ENCODE data around the gene ZNF784. TPM values are rescaled to one million over a fixed set of nuclear protein-coding genes. Genes with fewer than 3 reads are reported as not detected.

Gene ZNF784
- total RNA-seq, 3 donors from 2014 or later: 2.6 to 6.7 (median 4.9) TPM

DNA sequence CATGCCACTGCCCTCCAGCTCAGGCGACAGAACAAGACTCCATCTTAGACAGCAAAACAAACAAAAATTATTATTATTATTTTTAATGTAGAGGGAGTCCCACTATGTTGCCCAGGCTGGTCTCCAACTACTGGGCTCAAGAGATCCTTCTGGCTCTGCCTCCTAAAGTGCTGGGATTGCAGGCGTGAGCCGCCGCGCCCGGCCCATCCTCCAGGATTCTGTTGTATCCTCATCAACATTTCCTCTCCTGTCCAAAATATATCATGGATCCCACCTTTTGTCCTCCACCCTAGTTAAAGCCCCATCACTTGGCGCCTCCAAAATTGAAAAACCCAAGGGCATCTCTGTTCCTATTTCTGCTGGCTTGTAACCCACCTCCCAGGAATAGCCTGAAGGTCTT is 1.2 kb downstream of the ZNF784 start:
- DNase-seq (ENCODE audit: low spot score in 2 of 2): no peak
- H3K9me3 ChIP-seq: no peaks in the 10 kb centered on the region
- H3K36me3 ChIP-seq: no peaks in the 10 kb centered on the region
- H3K4me3 ChIP-seq: no peak overlapping the region
- H3K27me3 ChIP-seq: no peaks in the 10 kb centered on the region
- TF ChIP-seq, protein P1, sequence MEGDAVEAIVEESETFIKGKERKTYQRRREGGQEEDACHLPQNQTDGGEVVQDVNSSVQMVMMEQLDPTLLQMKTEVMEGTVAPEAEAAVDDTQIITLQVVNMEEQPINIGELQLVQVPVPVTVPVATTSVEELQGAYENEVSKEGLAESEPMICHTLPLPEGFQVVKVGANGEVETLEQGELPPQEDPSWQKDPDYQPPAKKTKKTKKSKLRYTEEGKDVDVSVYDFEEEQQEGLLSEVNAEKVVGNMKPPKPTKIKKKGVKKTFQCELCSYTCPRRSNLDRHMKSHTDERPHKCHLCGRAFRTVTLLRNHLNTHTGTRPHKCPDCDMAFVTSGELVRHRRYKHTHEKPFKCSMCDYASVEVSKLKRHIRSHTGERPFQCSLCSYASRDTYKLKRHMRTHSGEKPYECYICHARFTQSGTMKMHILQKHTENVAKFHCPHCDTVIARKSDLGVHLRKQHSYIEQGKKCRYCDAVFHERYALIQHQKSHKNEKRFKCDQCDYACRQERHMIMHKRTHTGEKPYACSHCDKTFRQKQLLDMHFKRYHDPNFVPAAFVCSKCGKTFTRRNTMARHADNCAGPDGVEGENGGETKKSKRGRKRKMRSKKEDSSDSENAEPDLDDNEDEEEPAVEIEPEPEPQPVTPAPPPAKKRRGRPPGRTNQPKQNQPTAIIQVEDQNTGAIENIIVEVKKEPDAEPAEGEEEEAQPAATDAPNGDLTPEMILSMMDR (IDR thresholded peaks at IDR 0.05): no peak
- TF ChIP-seq POLR2A (IDR thresholded peaks at IDR 0.05) (no peak), POLR2AphosphoS5 (IDR thresholded peaks at IDR 0.05) (no peak)
- intact Hi-C loops (cut with DNase I; ENCODE audit: low total_unique reads): no loop called here
- no peaks in the 10 kb centered on the region for H3K4me1 ChIP-seq
- H3K27ac ChIP-seq: peak overlapping the region in 1 of 2 donors; percentile 97

DNA sequence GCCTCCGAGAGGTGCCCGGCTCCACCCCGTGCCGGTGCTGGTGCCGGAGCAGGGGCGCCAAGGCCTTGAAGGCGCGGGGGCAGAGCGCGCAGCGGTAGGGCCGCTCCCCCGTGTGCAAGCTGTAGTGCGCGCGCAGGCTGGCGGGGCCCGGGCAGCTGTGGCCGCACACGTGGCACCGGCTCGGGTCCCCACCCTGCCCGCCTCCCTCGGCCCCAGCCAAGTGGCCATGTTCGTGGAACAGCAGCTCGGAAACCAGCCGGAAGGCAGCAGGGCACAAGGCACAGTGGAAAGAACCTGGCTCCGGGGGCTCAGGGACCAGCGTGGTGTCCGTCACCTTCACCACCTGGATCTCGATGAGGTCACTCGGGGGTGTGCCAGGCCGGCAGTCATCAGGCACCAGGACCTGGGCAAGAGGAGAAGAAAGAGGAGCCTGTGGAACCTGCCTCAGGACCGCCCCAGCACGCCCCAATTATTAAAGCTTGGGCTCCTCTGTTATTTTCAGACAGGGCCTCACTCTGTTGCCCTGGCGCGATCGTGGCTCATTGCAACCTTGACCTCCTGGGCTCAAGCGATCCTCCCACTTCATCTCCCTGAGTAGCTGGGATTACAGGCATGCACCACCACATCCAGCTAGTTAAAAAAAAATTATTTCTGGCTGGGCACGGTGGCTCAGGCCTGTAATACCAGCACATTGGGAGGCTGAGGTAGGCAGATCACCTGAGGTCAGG is 2.0 kb downstream of the ZNF784 start:
- no peaks in the 10 kb centered on the region for H3K4me1 ChIP-seq
- no peak for TF ChIP-seq POLR2A (IDR thresholded peaks at IDR 0.05)
- no peak for TF ChIP-seq POLR2AphosphoS5 (IDR thresholded peaks at IDR 0.05)
- TF ChIP-seq, protein P1 (IDR thresholded peaks at IDR 0.05): no peak
- no peaks in the 10 kb centered on the region for H3K9me3 ChIP-seq
- intact Hi-C loops (cut with DNase I; ENCODE audit: low total_unique reads): no loop called here
- no peaks in the 10 kb centered on the region for H3K36me3 ChIP-seq
- H3K27ac ChIP-seq: no peak overlapping the region
- DNase-seq (ENCODE audit: low spot score in 2 of 2): no peak
- no peak overlapping the region for H3K4me3 ChIP-seq
- no peaks in the 10 kb centered on the region for H3K27me3 ChIP-seq

DNA sequence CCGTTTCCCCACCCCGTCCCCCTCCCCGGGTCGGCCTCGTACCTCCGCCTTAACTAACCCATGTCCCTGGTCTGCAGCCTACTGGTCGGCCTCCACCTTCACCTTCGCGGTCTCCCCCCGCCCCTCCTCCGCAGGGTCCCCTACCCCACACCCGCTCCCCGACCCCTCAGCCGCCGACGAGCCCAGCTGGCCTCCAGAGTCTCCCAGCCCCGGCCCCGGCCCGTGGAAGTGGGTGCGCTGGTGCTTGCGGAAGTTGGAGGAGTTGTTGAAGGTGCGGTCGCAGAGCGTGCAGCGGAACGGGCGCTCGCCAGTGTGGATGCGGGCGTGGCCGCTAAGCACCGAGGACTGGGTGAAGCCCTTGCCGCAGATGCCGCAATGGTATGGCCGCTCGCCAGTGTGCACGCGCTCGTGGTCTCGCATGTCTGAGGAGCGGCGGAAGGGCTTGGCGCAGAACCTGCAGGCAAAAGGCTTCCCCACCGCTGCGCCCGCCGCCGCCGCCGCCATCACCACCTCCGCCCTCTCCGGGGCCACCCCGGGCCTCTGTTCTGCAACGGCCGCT is 2.6 kb downstream of the ZNF784 start:
- Histone ChIP-seq H3K9me3 (no peaks in the 10 kb centered on the region), H3K27ac (no peak overlapping the region), H3K27me3 (no peaks in the 10 kb centered on the region), H3K36me3 (no peaks in the 10 kb centered on the region), H3K4me1 (no peaks in the 10 kb centered on the region), H3K4me3 (no peak overlapping the region)
- TF ChIP-seq, protein P1 (IDR thresholded peaks at IDR 0.05): no peak
- TF ChIP-seq POLR2A (IDR thresholded peaks at IDR 0.05): no peak
- no peak for TF ChIP-seq POLR2AphosphoS5 (IDR thresholded peaks at IDR 0.05)
- intact Hi-C loops (cut with DNase I; ENCODE audit: low total_unique reads): no loop called here
- no peak for DNase-seq (ENCODE audit: low spot score in 2 of 2)

- Histone ChIP-seq H3K27ac (no peak overlapping the region), H3K36me3 (no peaks in the 10 kb centered on the region), H3K27me3 (no peaks in the 10 kb centered on the region), H3K4me3 (no peak overlapping the region), H3K4me1 (no peaks in the 10 kb centered on the region), H3K9me3 (no peaks in the 10 kb centered on the region)
- no peak for DNase-seq (ENCODE audit: low spot score in 2 of 2)
- intact Hi-C loops (cut with DNase I; ENCODE audit: low total_unique reads): no loop called here
- TF ChIP-seq POLR2AphosphoS5 (IDR thresholded peaks at IDR 0.05) (no peak), POLR2A (IDR thresholded peaks at IDR 0.05) (no peak)
- TF ChIP-seq, protein P1 (IDR thresholded peaks at IDR 0.05): no peak
Measured at GRCh38 chr19:55621205-55621672, 3.1 kb downstream of the ZNF784 start.

Measured in breast epithelium (tissue), 4 donors.